ENCODE results near the gene OR6C2. TPM values are rescaled to one million over a fixed set of nuclear protein-coding genes. Genes with fewer than 3 reads are reported as not detected.

Gene OR6C2
- total and polyA plus RNA-seq, 2 of the 8 experiments (the other 6 are each of a cell fraction or from before 2014, with no cell fraction given): not detected

DNA sequence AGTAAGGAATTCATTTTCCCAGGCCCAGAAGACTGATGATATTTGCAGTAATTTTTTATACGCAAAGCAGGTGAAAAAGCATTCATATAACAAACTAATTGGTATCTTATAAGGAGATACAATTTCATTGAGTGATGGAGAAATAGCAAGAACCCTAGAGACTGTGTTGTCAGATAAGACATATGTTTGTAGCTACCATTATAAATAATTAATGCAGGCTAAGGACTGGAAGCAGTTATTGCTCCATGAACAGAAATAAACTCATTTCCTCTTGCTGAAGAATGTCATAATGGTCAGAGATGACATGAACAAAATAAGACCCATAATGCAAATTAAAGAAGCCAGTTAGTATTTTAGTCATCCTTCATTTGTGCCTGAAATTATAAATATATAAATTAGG is 1.5 kb downstream of the OR6C2 start:
- no peak overlapping the region for H3K56ac ChIP-seq (replicated peaks; ENCODE audit: insufficient read length, low read depth, low read length)
- 86% methylated on average over 1 of the region's 1 CpG; no CpG with 5 or more reads in 1 of the 2 experiments for WGBS, 2 experiments (ENCODE audit: extremely low coverage in 1 of 2, insufficient coverage in 1 of 2, insufficient read length in 1 of 2, insufficient replicate concordance in 2 of 2, low coverage in 1 of 2, low lambda C conversion rate in 2 of 2, missing lambda C conversion rate in 1 of 2)
- H3K14ac ChIP-seq (ENCODE audit: insufficient read length): no peak overlapping the region
- H3K9ac ChIP-seq (replicated peaks in 1 of 4; ENCODE audit: extremely low read depth in 1 of 4, low read depth in 3 of 4, low read length in 3 of 4): no peak overlapping the region
- H3K9me3 ChIP-seq (ENCODE audit: insufficient read depth in 2 of 2, low read depth in 1 of 2, low read length in 1 of 2): no peaks in the 10 kb centered on the region
- no peak overlapping the region for H4K5ac ChIP-seq (ENCODE audit: insufficient read length, low read depth, low read length)
- H2BK120ac ChIP-seq (replicated peaks; ENCODE audit: low read depth, low read length): no peak overlapping the region
- no peak overlapping the region for H3K4me2 ChIP-seq (ENCODE audit: insufficient read depth in 1 of 2, low read depth in 2 of 2, low read length in 2 of 2)
- H4K91ac ChIP-seq (replicated peaks; ENCODE audit: insufficient read length, low read length): no peak overlapping the region
- no peak overlapping the region for H2AK5ac ChIP-seq (ENCODE audit: low read depth, low read length)
- no peaks in the 10 kb centered on the region for H3K79me1 ChIP-seq (ENCODE audit: low read depth, low read length)
- no peak overlapping the region for H3K27ac ChIP-seq (ENCODE audit: low read depth, low read length)
- H3K36me3 ChIP-seq (ENCODE audit: control insufficient read depth in 2 of 4, insufficient read depth in 4 of 4, low read length in 3 of 4): no peaks in the 10 kb centered on the region
- no peak overlapping the region for H2BK12ac ChIP-seq (ENCODE audit: low read depth, low read length)
- ChIA-PET POLR2A (ENCODE audit: partially characterized antibody) (no interaction called here), CTCF (ENCODE audit: partially characterized antibody) (interaction anchor here (0.9 to 2.0 kb wide), 5 partner anchors 10 to 257 kb away, joined by 3 to 17 read pairs (median 3); partner anchors contain the start of gene OR6C70)
- H3K79me2 ChIP-seq (ENCODE audit: control insufficient read depth in 1 of 2, insufficient read depth in 2 of 2, low read length in 2 of 2): no peaks in the 10 kb centered on the region
- H4K20me1 ChIP-seq (replicated peaks in 1 of 2; ENCODE audit: control insufficient read depth in 1 of 2, insufficient read depth in 2 of 2, low read length in 2 of 2): no peaks in the 10 kb centered on the region
- no peak overlapping the region for H4K8ac ChIP-seq (ENCODE audit: extremely low read depth, insufficient read depth, low read length)
- H3K23ac ChIP-seq (ENCODE audit: insufficient read length): no peak overlapping the region
- no peak for FAIRE-seq
- no peak for TF ChIP-seq PHF8 (conservative IDR thresholded peaks at IDR 0.05; ENCODE audit: low read depth, low read length)
- TF ChIP-seq, protein P1, sequence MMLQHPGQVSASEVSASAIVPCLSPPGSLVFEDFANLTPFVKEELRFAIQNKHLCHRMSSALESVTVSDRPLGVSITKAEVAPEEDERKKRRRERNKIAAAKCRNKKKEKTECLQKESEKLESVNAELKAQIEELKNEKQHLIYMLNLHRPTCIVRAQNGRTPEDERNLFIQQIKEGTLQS (IDR thresholded peaks at IDR 0.05; ENCODE audit: insufficient read depth, low read depth, low read length): no peak
- no peak for TF ChIP-seq HDAC2 (IDR thresholded peaks at IDR 0.05; ENCODE audit: borderline replicate concordance in 1 of 2, low read depth in 2 of 2, low read length in 2 of 2)
- no peak for TF ChIP-seq CHD2 (IDR thresholded peaks at IDR 0.05; ENCODE audit: low read length)
- no peak for TF ChIP-seq EP300 (IDR thresholded peaks at IDR 0.05; ENCODE audit: borderline replicate concordance in 1 of 2, low read depth in 2 of 2, low read length in 2 of 2)
- no peak for DNase-seq (ENCODE audit: low read depth in 1 of 2, low spot score in 2 of 2)
- no peaks in the 10 kb centered on the region for H3K27me3 ChIP-seq (replicated peaks in 1 of 4; ENCODE audit: control insufficient read depth in 3 of 4, extremely low read depth in 1 of 4, insufficient read depth in 3 of 4, low read length in 3 of 4)
- H2BK15ac ChIP-seq (ENCODE audit: low read length): no peak overlapping the region
- no peaks in the 10 kb centered on the region for H3K4me1 ChIP-seq (replicated peaks in 1 of 4; ENCODE audit: control insufficient read depth in 3 of 4, insufficient read depth in 4 of 4, low read length in 3 of 4)
- H3K4me3 ChIP-seq (ENCODE audit: extremely low read depth in 1 of 4, insufficient read depth in 2 of 4, low read depth in 3 of 4, low read length in 4 of 4): no peak overlapping the region
- H3K18ac ChIP-seq (ENCODE audit: extremely low read depth, low read length): no peak overlapping the region
- H2BK5ac ChIP-seq (ENCODE audit: low read depth, low read length): no peak overlapping the region
- no peak overlapping the region for H2AFZ ChIP-seq (ENCODE audit: low read length)
- no peak overlapping the region for H2BK20ac ChIP-seq (ENCODE audit: low read length)
- no peaks in the 10 kb centered on the region for H3K23me2 ChIP-seq (ENCODE audit: low read depth, low read length)
- no peak overlapping the region for H3K4ac ChIP-seq (replicated peaks; ENCODE audit: insufficient read length, low read depth, low read length)
